Adrenal gland (tissue), 5 donors: ENCODE data around the gene NODAL.

ENCODE experiments used
- CTCF ChIP-seq, 6 experiments: fragments of 450-650 bp in 4 of 6; fragments of 200-600 bp in 2 of 6; sonication (generic) in 1 of 6; IDR thresholded peaks; 1 replicate in 5 of 6; 2 replicates in 1 of 6; pipeline versions ENCODE4 v1.5.1 to v1.8.0; 2016 to 2021; ENCODE audit warnings: antibody characterized with exemption in 6 of 6, mild to moderate bottlenecking in 2 of 6, moderate library complexity in 1 of 6
- POLR2A ChIP-seq, 2 donors: fragments of 450-650 bp; IDR thresholded peaks; one replicate each; pipeline ENCODE4 v1.6.1; 2017; ENCODE audit warnings: antibody characterized with exemption in 2 of 2, mild to moderate bottlenecking in 2 of 2, moderate library complexity in 1 of 2
- donor health status: DM: no; HTN: no; CAD: no.

- peak; percentile 56 to 87 (median 80) for TF ChIP-seq CTCF (IDR thresholded peaks at IDR 0.05)
- TF ChIP-seq POLR2A (IDR thresholded peaks at IDR 0.05) = no peak
These were observed 20.2 kb upstream of the NODAL start for GRCh38 chr10:70461397-70462348.
